ENCODE data around the gene FARP1. TPM values are rescaled to one million over a fixed set of nuclear protein-coding genes. Genes with fewer than 3 reads are reported as not detected.
A peak's percentile ranks its signal among the peaks of the same experiment; 100 is the strongest.

FARP1 gene
- total RNA-seq, 2 donors from 2014 or later: 1.0 to 2.2 TPM

GRCh38 chr13:98240974-98241373, 98.1 kb downstream of the FARP1 start:
- Mint-ChIP-seq H3K36me3 (no peaks in the 10 kb centered on the region), H3K27ac (no peak overlapping the region), H3K9me3 (no peaks in the 10 kb centered on the region), H3K27me3 (peaks cover 9 to 11% of the 10 kb centered on the region in 2 donors), H3K4me1 (ENCODE audit: low read depth in 2 of 2) (no peaks in the 10 kb centered on the region), H3K4me3 (no peak overlapping the region)
- DNase-seq (ENCODE audit: low spot score) (no peak), ATAC-seq (peak; percentile 17 to 52)

GRCh38 chr13:98241976-98242375, 99.1 kb downstream of the FARP1 start:
- no peak for DNase-seq (ENCODE audit: low spot score)

DNA sequence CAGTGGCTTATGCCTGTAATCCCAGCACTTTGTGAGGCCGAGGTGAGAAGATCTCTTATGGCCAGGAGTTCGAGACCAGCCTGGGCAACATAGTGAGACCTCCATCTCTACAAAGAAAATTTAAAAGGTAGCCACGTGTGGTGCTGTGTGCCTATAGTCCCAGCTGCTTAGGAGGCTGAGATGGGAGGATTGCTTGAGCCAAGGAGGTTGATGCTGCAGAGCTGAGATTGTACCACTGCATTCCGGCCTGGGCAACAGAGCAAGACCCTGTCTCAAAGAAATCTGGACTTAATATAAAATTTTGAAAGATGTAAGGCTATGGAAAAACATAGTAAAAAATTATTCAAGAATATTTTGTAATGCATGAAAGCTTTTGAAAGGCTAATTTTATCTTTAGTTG, 99.5 kb downstream of the FARP1 start:
- H3K4me3 Mint-ChIP-seq: no peak overlapping the region
- H3K4me1 Mint-ChIP-seq (ENCODE audit: low read depth in 2 of 2): no peaks in the 10 kb centered on the region
- no peaks in the 10 kb centered on the region for H3K9me3 Mint-ChIP-seq
- ATAC-seq: no peak
- H3K36me3 Mint-ChIP-seq: no peaks in the 10 kb centered on the region
- peaks cover 12 to 16% of the 10 kb centered on the region in 2 donors for H3K27me3 Mint-ChIP-seq
- DNase-seq (ENCODE audit: low spot score): no peak
- H3K27ac Mint-ChIP-seq: no peak overlapping the region

More at GRCh38 chr13:98241976-98242375, 99.1 kb downstream of the FARP1 start:
- Mint-ChIP-seq H3K4me3 (no peak overlapping the region), H3K36me3 (no peaks in the 10 kb centered on the region), H3K27me3 (peaks cover 9 to 12% of the 10 kb centered on the region in 2 donors), H3K27ac (no peak overlapping the region), H3K9me3 (no peaks in the 10 kb centered on the region), H3K4me1 (ENCODE audit: low read depth in 2 of 2) (no peaks in the 10 kb centered on the region)
- ATAC-seq: no peak

GRCh38 chr13:98243929-98244272, 101.0 kb downstream of the FARP1 start:
- ATAC-seq (no peak), DNase-seq (ENCODE audit: low spot score) (no peak)
- no peaks in the 10 kb centered on the region for H3K36me3 Mint-ChIP-seq
- H3K4me1 Mint-ChIP-seq (ENCODE audit: low read depth in 2 of 2): no peaks in the 10 kb centered on the region
- no peak overlapping the region for H3K27ac Mint-ChIP-seq
- H3K4me3 Mint-ChIP-seq: no peak overlapping the region
- no peaks in the 10 kb centered on the region for H3K9me3 Mint-ChIP-seq
- peaks cover 12 to 18% of the 10 kb centered on the region in 2 donors for H3K27me3 Mint-ChIP-seq

GRCh38 chr13:98246538-98247172, 103.8 kb downstream of the FARP1 start:
- Mint-ChIP-seq H3K27me3 (peaks cover 7 to 12% of the 10 kb centered on the region in 2 donors), H3K4me3 (no peak overlapping the region), H3K27ac (no peak overlapping the region), H3K36me3 (no peaks in the 10 kb centered on the region), H3K4me1 (ENCODE audit: low read depth in 2 of 2) (no peaks in the 10 kb centered on the region), H3K9me3 (no peaks in the 10 kb centered on the region)
- no peak for ATAC-seq
- DNase-seq (ENCODE audit: low spot score): no peak

DNA sequence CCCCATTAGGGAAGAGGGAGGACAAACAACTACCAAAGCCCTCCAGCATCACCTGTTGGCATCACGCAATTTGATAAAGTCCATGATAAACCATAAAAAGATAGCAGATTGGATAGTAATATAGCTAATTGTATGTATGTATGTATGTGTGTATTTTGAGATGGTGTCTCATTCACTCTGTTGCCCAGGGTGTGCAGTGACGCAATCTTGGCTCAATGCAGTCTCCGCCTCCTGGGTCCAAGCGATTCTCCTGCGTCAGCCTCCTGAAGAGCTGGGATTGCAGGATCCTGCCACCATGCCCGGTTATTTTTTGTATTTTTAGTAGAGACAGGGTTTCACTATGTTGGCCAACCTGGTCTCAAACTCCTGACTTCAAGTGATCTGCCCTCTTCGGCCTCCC, 108.8 kb downstream of the FARP1 start:
- ATAC-seq (no peak), DNase-seq (ENCODE audit: low spot score) (no peak)
- Mint-ChIP-seq H3K4me1 (ENCODE audit: low read depth in 2 of 2) (no peaks in the 10 kb centered on the region), H3K27me3 (peaks cover 10 to 25% of the 10 kb centered on the region in 2 donors), H3K36me3 (no peaks in the 10 kb centered on the region), H3K27ac (no peak overlapping the region), H3K4me3 (no peak overlapping the region), H3K9me3 (no peaks in the 10 kb centered on the region)

DNA sequence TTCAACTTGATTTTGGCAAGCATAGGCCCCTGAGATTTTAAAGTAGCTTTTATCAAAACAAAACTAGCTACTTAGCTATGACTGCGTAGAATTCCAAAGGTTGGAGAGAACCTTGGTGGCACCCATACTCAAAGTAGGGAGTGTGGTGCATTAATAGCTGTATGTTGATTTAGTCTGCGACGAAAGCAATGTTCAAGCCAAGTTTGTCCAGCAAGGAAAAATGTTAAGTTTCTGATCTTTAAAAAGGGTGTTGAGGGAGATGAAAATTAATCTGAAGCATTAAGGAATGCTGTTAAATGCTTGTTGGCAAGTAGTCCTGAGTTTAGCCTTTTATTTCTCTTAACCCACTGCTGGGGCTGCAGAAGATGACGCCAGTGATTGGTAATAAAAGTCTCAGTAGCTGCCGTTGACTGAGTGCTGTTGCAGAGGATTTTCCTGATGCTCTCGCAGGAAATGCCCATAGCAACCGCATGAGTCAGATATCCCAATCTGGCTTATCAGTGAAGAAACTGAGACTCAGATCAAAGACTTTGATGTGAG, 110.1 kb downstream of the FARP1 start:
- Mint-ChIP-seq H3K27me3 (peaks cover 9 to 18% of the 10 kb centered on the region in 2 donors), H3K36me3 (no peaks in the 10 kb centered on the region), H3K27ac (no peak overlapping the region), H3K9me3 (no peaks in the 10 kb centered on the region), H3K4me3 (no peak overlapping the region), H3K4me1 (ENCODE audit: low read depth in 2 of 2) (no peaks in the 10 kb centered on the region)
- ATAC-seq: no peak
- DNase-seq (ENCODE audit: low spot score): no peak

- DNase-seq (ENCODE audit: low spot score): no peak
- Mint-ChIP-seq H3K9me3 (no peaks in the 10 kb centered on the region), H3K4me3 (no peak overlapping the region), H3K4me1 (ENCODE audit: low read depth in 2 of 2) (no peaks in the 10 kb centered on the region), H3K36me3 (no peaks in the 10 kb centered on the region), H3K27me3 (peaks cover 7 to 18% of the 10 kb centered on the region in 2 donors), H3K27ac (no peak overlapping the region)
- ATAC-seq: no peak
These were observed 110.6 kb downstream of the FARP1 start for GRCh38 chr13:98253526-98253925.

- no peaks in the 10 kb centered on the region for H3K4me1 Mint-ChIP-seq (ENCODE audit: low read depth in 2 of 2)
- H3K27ac Mint-ChIP-seq: no peak overlapping the region
- H3K9me3 Mint-ChIP-seq: no peaks in the 10 kb centered on the region
- H3K36me3 Mint-ChIP-seq: no peaks in the 10 kb centered on the region
- no peak overlapping the region for H3K4me3 Mint-ChIP-seq
- DNase-seq (ENCODE audit: low spot score) (no peak), ATAC-seq (no peak)
- H3K27me3 Mint-ChIP-seq: peaks cover 7 to 18% of the 10 kb centered on the region in 2 donors
These were observed 111.6 kb downstream of the FARP1 start for GRCh38 chr13:98254513-98254912.

- Mint-ChIP-seq H3K9me3 (no peaks in the 10 kb centered on the region), H3K27me3 (peaks cover 7 to 18% of the 10 kb centered on the region in 2 donors), H3K36me3 (no peaks in the 10 kb centered on the region), H3K4me1 (ENCODE audit: low read depth in 2 of 2) (no peaks in the 10 kb centered on the region), H3K4me3 (no peak overlapping the region), H3K27ac (no peak overlapping the region)
- no peak for DNase-seq (ENCODE audit: low spot score)
- no peak for ATAC-seq
These were observed 115.3 kb downstream of the FARP1 start for GRCh38 chr13:98258226-98258625.

- Mint-ChIP-seq H3K9me3 (no peaks in the 10 kb centered on the region), H3K27ac (no peak overlapping the region), H3K36me3 (no peaks in the 10 kb centered on the region), H3K27me3 (peaks cover 9% of the 10 kb centered on the region in 2 donors), H3K4me3 (no peak overlapping the region), H3K4me1 (ENCODE audit: low read depth in 2 of 2) (no peaks in the 10 kb centered on the region)
- no peak for DNase-seq (ENCODE audit: low spot score)
- peak; percentile 41 to 54 for ATAC-seq
These were observed 117.7 kb downstream of the FARP1 start for GRCh38 chr13:98260357-98261164.

DNA sequence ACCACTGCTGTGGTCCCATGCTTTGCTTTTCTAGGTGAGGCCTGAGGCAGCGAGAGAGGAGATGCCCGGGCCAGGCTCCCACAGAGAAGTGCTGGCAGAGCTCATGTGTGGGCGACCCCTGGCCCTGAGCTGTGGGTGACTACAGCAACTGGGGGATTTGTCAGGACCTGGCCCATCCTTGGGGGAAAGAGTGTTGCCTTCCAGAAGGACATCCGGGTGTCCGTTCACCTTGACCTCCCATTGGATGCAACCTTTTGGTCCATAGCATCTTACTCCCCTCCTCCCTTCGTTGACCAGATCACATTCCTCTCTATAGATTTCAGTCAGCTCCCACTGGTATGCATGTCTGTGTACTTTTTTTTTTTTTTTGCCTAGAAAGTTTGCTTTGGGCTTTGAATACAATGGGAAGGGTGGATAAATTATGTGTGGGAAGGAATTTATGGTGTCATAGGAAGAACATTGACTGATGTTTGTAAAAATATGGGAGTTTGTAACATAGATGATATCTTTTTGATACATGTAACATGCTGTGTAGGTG, 118.3 kb downstream of the FARP1 start:
- H3K27ac Mint-ChIP-seq: no peak overlapping the region
- peaks cover 2 to 6% of the 10 kb centered on the region in 2 donors for H3K27me3 Mint-ChIP-seq
- no peak overlapping the region for H3K4me3 Mint-ChIP-seq
- ATAC-seq (peak; percentile 43 to 44), DNase-seq (ENCODE audit: low spot score) (no peak)
- no peaks in the 10 kb centered on the region for H3K9me3 Mint-ChIP-seq
- H3K4me1 Mint-ChIP-seq (ENCODE audit: low read depth in 2 of 2): no peaks in the 10 kb centered on the region
- no peaks in the 10 kb centered on the region for H3K36me3 Mint-ChIP-seq

DNA sequence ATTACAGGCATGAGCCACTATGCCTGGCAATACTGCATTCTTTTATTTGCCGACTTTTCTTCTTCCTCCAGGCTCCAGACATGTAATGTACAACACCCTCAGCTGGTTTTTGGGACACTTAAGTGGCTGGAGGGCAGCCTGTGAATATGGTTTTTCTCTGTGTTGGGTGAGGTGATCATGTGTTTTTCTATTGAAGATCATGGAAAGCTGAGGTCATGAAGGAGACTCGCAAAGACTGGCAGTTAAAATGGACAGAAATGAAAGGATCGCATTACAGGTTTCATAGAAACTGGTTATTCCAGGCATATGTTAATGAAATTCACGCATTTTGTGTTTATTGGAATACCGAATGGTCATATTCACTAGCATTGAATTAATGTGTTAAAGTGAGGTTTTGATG, 119.4 kb downstream of the FARP1 start:
- ATAC-seq (no peak), DNase-seq (ENCODE audit: low spot score) (no peak)
- H3K27ac Mint-ChIP-seq: no peak overlapping the region
- H3K4me1 Mint-ChIP-seq (ENCODE audit: low read depth in 2 of 2): no peaks in the 10 kb centered on the region
- H3K27me3 Mint-ChIP-seq: peaks cover 0 to 3% of the 10 kb centered on the region in 2 donors
- H3K4me3 Mint-ChIP-seq: no peak overlapping the region
- H3K36me3 Mint-ChIP-seq: no peaks in the 10 kb centered on the region
- H3K9me3 Mint-ChIP-seq: no peaks in the 10 kb centered on the region

GRCh38 chr13:98263841-98264240, 120.9 kb downstream of the FARP1 start:
- H3K9me3 Mint-ChIP-seq: no peaks in the 10 kb centered on the region
- no peak for ATAC-seq

More at GRCh38 chr13:98263841-98264240, 120.9 kb downstream of the FARP1 start:
- Mint-ChIP-seq H3K27ac (no peak overlapping the region), H3K36me3 (no peaks in the 10 kb centered on the region), H3K4me1 (ENCODE audit: low read depth in 2 of 2) (no peaks in the 10 kb centered on the region), H3K27me3 (peaks cover 0 to 2% of the 10 kb centered on the region in 2 donors), H3K4me3 (no peak overlapping the region)
- no peak for DNase-seq (ENCODE audit: low spot score)

All from natural killer cell treated with Interleukin-12 subunit alpha and Interleukin-12 subunit beta and Interleukin-15 and Interleukin-18, amount 100 ng/mL, for 72 hours (primary cell).